Fibroblast of skin of abdomen (primary cell): ENCODE results near the gene ARIH1.

ENCODE experiments used
- DNase-seq: peaks from one replicate; pipeline ENCODE4 v3.0.0-alpha.2; 2013

The ARIH1 gene

DNA sequence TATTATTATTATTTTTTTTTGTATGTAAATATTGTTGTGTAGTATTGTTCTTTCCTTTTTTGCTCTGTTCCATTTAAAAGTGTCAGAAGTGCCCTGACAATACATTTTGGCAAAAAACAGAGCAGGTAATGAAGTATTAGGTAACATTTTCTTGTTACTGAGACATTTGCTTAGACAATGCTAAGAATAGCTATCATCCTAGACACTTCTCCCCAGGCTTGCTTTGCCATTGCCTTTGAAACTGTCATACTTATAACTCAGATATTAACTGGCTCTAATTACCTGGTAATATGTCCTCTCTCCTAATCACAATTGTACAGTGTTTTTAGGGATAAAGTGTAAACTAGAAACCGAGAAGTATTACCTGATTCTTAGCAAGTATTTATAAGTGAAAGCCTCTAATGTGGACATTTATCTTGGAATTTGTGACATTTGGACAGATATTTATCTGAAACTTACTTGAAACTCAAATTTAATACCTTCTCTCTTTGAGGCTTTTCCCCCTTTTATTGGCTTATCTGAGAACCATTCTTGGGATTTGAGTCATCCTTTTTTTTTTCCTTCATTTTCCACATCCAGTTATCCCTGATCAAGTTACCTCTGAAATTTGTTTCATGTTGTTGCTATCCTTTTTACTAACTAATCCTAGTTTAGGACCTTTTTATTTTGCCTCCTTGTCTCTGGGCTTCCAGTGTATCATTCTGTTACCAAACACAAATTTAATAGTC is 13.1 kb downstream of the ARIH1 start:
- peak; percentile 13 for DNase-seq

DNA sequence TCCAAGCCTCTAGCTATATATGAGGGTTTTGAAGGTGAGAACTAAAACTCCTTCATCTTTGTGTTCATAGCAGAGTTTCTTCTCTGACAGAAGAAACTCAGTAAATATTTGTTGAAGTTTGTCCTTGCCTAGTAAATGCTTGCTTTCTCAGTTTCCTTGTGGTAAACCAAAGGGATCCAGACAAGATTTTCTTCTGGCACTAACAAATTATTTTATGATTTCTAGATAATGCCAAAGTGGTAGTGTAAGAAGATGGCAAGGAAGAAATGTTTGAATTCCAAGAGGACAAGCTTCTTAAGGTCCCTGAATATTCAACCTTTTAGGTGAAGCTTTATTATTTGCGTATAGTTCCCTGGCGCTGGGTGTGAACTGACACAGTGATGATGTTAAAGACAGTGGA is 14.4 kb downstream of the ARIH1 start:
- DNase-seq, result no peak

DNA sequence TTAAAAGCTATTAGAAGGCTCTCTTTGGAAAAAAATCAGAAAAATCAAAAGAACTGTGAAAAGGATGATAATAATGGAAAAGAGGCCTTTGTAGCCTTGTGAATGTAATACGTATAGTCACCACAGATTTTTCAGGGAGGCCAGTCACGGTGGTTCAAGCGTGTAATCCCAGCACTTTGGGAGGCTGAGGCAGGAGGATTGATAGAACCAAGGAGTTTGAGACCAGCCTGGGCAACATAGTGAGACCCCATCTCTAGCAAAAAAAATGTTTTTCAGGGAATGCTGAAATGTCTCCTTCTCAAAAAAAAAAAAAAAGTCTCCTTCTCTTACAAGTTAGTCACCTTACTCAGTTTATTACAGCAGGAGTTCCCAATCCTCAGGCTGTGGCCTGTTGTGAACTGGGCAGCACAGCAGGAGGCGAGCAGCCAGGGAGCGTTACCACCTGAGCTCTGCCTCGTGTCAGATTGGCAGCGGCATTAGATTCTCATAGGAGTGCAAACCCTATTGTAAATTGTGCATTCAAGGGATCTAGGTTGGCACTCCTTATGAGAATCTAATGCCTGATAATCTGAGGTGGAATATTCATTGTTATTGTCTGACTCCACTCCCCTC is 15.9 kb downstream of the ARIH1 start:
- no peak for DNase-seq

DNA sequence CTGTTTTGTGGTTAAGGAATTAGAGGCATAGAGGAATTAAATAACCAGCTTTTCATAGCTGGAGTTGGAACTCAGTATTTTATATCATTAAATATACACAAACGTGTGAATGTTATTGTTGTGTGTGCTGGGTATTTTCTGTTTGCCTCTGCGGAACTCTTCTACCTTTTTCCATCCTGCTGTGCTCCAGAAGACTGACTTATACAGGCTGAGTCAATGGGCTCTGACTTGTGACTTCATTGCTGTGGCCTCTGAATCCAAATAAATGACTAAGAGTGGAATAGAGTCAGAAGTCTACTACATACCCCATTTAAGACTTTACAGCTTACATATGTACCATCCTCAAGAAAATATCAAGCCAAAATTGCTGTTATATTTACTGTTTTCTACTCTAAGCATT is 17.6 kb downstream of the ARIH1 start:
- peak; percentile 72 for DNase-seq

DNA sequence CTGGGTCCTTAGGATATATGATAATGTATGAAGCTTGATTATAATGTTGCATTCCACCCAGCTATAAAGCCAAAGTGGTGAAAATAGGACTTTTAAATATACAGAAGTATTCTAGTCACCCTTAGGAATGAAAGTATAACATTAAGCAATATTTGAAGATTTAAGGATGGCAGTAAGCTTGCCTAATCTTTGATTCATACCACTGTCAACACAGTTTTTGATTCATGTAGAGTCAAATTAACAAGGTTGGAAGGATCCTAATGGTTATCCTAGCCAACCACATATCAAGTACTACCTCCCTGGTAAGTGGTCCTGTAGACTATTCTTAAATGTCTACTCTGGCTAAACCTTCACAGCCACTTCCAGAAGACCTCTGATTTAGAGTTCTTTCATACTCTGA is 18.6 kb downstream of the ARIH1 start:
- DNase-seq, result peak; percentile 30

GRCh38 chr15:72493220-72493619 is 19.1 kb downstream of the ARIH1 start:
- DNase-seq, result no peak

- no peak for DNase-seq
Measured at GRCh38 chr15:72495007-72495406, 20.9 kb downstream of the ARIH1 start.

- DNase-seq, result no peak
Measured at GRCh38 chr15:72496783-72497182, 22.7 kb downstream of the ARIH1 start.

GRCh38 chr15:72497402-72497801 is 23.3 kb downstream of the ARIH1 start:
- no peak for DNase-seq

DNA sequence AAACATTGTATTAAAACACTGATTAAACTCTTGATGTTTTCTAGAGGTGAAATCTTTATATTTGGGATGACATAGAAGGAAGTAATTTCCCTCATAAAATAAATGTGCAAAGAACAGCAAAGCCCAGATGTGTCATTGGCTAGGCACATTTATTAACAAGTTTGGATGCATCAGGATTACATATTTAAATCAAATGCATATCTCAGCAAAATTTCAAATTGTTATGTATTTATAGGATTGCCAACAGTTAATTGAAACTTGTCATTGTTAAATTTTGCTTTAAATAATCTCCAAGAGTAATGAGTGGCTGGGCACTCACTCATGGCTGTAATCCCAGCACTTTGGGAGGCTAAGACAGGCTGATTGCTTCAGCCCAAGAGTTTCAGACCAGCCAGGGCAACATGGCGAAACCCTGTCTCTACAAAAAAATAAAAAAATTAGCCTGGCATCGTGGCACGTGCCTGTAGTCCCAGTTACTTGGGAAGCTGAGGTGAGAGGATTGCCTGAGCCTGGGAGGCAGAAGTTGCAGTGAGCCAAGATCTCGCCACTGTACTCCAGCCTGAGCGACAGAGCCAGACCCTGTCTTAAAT is 28.2 kb downstream of the ARIH1 start:
- DNase-seq, result no peak

GRCh38 chr15:72503147-72503546 is 29.0 kb downstream of the ARIH1 start:
- no peak for DNase-seq

DNA sequence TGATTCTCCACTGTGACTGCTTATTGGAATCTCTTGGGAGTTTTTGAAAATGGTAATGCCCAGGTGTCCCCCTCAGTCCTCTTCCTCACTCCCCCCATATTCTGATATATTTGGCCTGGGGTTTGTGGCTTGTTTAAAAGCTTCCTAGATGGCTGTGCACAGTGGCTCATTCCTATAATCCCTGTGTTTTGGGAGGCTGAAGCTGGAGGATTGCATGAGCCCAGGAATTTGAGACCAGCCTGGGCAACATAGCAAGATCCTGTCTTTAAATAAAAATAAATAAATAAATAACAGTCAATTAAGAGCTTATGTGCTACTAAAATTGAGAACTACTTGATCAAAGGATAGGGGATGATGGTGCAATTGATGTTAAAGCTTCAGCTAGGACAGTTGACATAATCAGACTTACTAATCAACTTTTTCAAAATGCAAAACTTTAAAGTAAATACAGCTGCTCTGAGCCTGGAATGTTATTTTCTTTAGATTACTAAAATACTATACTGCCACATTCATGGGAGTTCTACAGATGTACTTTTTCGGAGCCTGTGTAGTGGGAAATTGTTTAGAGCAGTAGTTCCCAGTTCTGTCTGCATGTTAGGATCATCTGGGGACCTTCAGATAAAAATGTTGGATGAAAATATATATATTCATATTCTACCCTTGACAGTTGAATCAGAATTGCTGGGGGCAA is 33.4 kb downstream of the ARIH1 start:
- DNase-seq, result no peak

DNA sequence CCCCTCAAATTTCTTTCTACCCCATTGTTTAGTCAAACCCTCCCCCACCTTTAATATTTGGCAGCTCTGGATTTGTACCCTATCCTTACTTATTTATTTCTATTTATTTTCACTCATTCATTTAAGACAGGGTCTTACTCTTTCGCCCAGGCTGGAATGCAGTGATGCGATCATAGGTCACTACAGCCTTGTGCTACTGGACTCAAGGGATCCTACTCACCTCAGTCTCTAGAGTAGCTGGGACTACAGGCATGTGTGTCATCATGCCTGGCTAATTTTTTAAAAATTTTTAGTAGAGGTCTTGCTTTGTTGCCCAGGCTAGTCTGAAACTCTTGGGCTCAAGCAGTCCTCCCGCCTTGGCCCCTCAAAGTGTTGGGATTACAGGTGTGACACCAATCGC is 35.4 kb downstream of the ARIH1 start:
- no peak for DNase-seq

- DNase-seq, result peak; percentile 61
Measured at GRCh38 chr15:72511536-72511935, 37.4 kb downstream of the ARIH1 start.

GRCh38 chr15:72515591-72516389 is 41.7 kb downstream of the ARIH1 start:
- DNase-seq, result peak; percentile 67

DNA sequence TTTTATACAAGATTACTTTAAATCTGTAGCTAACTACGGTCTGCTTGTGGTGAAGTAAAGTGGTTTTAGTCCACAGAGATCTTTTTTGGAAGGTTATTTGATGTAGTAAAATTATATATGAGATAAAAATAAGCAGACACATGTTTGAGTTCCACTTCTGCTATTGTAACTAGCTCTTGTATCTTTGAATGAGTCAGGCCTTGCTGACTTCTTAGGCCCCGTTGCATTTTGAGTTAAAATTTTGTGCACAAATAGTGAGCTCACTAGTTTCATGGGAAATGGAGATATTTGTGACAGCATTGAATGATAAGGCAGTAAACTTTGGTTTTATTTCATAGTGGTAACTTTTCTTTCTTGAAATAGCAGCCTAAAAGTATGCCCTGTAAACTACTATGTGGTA is 42.6 kb downstream of the ARIH1 start:
- no peak for DNase-seq

DNA sequence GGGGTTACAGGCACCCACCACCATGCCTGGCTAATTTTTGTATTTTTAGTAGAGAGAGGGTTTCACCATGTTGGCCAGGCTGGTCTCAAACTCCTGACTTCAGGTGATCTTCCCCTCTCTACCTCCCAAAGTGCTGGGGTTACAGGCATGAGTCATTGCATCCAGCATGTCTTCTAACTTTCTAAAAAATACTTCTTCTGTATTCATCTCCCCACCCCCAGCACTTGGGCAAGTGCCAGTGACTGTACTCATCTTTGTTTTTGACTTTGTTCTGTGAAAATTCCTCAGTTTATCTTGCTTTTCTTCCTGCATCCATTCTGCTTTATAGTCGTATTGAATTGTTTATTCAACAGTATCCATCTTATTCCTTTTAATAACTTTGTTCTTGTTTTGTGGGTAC is 47.6 kb downstream of the ARIH1 start:
- DNase-seq, result peak; percentile 31

DNA sequence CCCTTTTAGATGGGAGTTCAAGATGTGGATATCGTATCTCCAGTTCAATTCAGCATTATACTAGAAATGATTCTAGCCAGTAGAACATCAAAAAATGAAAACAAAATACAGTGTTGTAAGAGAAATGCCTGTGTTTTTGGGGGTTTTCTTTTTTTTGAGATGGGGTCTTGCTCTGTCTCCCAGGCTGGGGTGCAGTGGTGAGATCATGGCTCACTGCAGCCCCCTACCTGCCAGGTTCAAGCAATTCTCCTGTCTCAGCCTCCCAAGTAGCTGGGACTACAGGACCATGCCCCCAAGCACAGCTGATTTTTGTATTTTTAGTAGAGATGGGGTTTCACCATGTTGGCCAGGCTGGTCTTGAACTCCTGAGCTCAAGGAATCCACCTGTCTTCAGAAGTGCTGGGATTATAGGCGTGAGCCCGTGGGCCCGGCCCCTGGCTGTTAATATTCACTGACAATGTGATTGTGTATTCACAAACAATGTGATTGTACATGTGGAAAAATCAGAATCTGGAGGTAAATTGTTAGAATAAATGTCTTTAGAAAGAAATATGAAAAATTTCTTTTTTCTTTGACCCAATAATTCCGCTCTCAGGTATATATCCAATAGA is 59.0 kb downstream of the ARIH1 start:
- DNase-seq, result peak; percentile 4

GRCh38 chr15:72534523-72534922 is 60.4 kb downstream of the ARIH1 start:
- DNase-seq, result no peak

GRCh38 chr15:72535911-72536310 is 61.8 kb downstream of the ARIH1 start:
- peak; percentile 10 for DNase-seq

GRCh38 chr15:72536506-72536905 is 62.4 kb downstream of the ARIH1 start:
- no peak for DNase-seq

DNA sequence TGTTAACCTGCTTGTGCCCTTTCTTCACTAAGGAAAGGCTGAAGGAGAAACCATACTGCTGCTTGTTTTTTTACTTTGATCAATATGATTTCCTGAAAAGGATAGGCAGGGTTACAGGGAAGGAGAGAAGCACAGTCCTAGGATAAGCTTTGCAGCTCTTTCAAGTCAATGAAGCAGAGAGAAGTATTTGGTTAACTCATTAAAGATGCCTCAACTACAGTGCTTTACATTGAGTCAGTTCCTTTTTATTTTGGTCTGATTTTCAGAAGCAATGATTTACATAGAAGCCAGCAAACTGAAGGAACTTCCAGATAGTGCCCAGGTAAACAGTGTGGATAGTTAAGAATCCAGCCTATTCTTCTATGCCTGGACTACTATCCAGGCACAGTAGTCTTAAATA is 64.8 kb downstream of the ARIH1 start:
- DNase-seq, result no peak
